GM12878 (cell line): ENCODE results near the gene KRT32. TPM values are rescaled to one million over a fixed set of nuclear protein-coding genes. Genes with fewer than 3 reads are reported as not detected.

Source experiments
- ATAC-seq: fragments of 200-7000 bp; cut with Tn5 transposase; 3 replicates; pipeline ENCODE4 v1.9.1; 2020; ENCODE audit warnings: mild to moderate bottlenecking, moderate library complexity
- BruUV-seq: library from RNA; stranded (reverse); fragments of 400-500 nt; replicated peaks from 2 replicates; lab custom pipeline; 2021; lab: Mats Ljungman, UMichigan
- CTCF ChIA-PET: fragments of 300-600 bp; sonication (Branson Sonifier 250); formaldehyde crosslinking; extraction: SDS; loops from one replicate; lab custom pipeline; 2021; ENCODE audit warnings: inconsistent platforms; lab: Yijun Ruan, JAX
- POLR2A ChIA-PET: fragments of 350-600 bp; formaldehyde crosslinking; extraction: SDS; loops from one replicate; lab custom pipeline; 2021; ENCODE audit warnings: inconsistent platforms; lab: Charles Lee
- RAD21 ChIA-PET: fragments of 300-600 bp; sonication (Branson Sonifier 250); formaldehyde crosslinking; loops from one replicate; lab custom pipeline; 2023; ENCODE audit warnings: antibody characterized with exemption; ENCODE audit not compliant: unreplicated experiment; lab: Charles Lee
- SMC1A ChIA-PET: fragments of 300-600 bp; sonication (Branson Sonifier 250); formaldehyde crosslinking; loops from one replicate; lab custom pipeline; 2023; ENCODE audit not compliant: unreplicated experiment, uncharacterized antibody; lab: Charles Lee
- DNase-seq: peaks from one replicate; pipeline ENCODE4 v3.0.0-alpha.2; 2011; ENCODE audit warnings: low read depth, low spot score
- FAIRE-seq: peaks from 3 replicates; lab custom pipeline; 2011; peaks lifted over from hg19 to GRCh38; lab: Jason Lieb, UNC
- H2AFZ ChIP-seq: 2 replicates; pipeline ENCODE4 v1.6.0; 2011; ENCODE audit warnings: low read depth, low read length, control low read depth; ENCODE audit not compliant: control insufficient read depth
- H3K27ac ChIP-seq: 2 replicates; pipeline ENCODE4 v1.5.1; 2011; ENCODE audit warnings: control low read depth; ENCODE audit not compliant: control insufficient read depth, insufficient read depth
- H3K27me3 ChIP-seq, 2 experiments: replicated peaks in 1 of 2; 2 replicates each; pipeline versions ENCODE4 v1.6.0 to v1.6.1; 2011; ENCODE audit warnings: low read length in 1 of 2; ENCODE audit not compliant: control insufficient read depth in 2 of 2, insufficient read depth in 2 of 2
- H3K36me3 ChIP-seq, 2 experiments: 2 replicates each; pipeline ENCODE4 v1.5.1; 2011; ENCODE audit warnings: low read length in 1 of 2; ENCODE audit not compliant: control insufficient read depth in 2 of 2, insufficient read depth in 2 of 2
- H3K4me1 ChIP-seq: 2 replicates; pipeline ENCODE4 v1.6.1; 2011; ENCODE audit warnings: mild to moderate bottlenecking, low read length, moderate library complexity, mixed read lengths; ENCODE audit not compliant: control insufficient read depth, insufficient read depth
- H3K4me2 ChIP-seq: 2 replicates; pipeline ENCODE4 v1.6.0; 2011; ENCODE audit warnings: control low read depth; ENCODE audit not compliant: control insufficient read depth, insufficient read depth
- H3K4me3 ChIP-seq: fragments of 200-600 bp; sonication (generic); 2 replicates; pipeline ENCODE4 v1.5.1; 2016
- H3K79me2 ChIP-seq: 2 replicates; pipeline ENCODE4 v1.6.0; 2011; ENCODE audit warnings: low read length; ENCODE audit not compliant: control insufficient read depth, insufficient read depth
- H3K9ac ChIP-seq: 2 replicates; pipeline ENCODE4 v1.8.0; 2011; ENCODE audit warnings: low read length, control low read depth, mixed read lengths; ENCODE audit not compliant: control insufficient read depth, insufficient read depth
- H3K9me3 ChIP-seq: replicated peaks from 3 replicates; pipeline ENCODE4 v1.5.1; 2011; ENCODE audit warnings: mild to moderate bottlenecking, low read length; ENCODE audit not compliant: control insufficient read depth, insufficient read depth
- H4K20me1 ChIP-seq: 2 replicates; pipeline ENCODE4 v1.6.0; 2011; ENCODE audit not compliant: control insufficient read depth, insufficient read depth
- JUNB ChIP-seq: IDR thresholded peaks from 2 replicates; pipeline ENCODE4 v1.6.1; 2016; ENCODE audit warnings: antibody characterized with exemption, mild to moderate bottlenecking
- MEF2B ChIP-seq: fragments of 450-650 bp; IDR thresholded peaks from 2 replicates; pipeline ENCODE4 v1.6.1; 2018; ENCODE audit warnings: mild to moderate bottlenecking, moderate library complexity; ENCODE audit not compliant: partially characterized antibody, poor library complexity, severe bottlenecking
- YBX1 ChIP-seq: fragments of 450-650 bp; IDR thresholded peaks from 2 replicates; pipeline ENCODE4 v1.6.1; 2016; ENCODE audit warnings: antibody characterized with exemption
- ZNF622 ChIP-seq: fragments of 450-650 bp; IDR thresholded peaks from 2 replicates; pipeline ENCODE4 v1.6.1; 2017; ENCODE audit warnings: mild to moderate bottlenecking, inconsistent platforms
- WGBS: methylation state at CpG from one replicate; pipeline ENCODE4 v1.1.6; 2016; ENCODE audit warnings: low lambda C conversion rate; ENCODE audit not compliant: insufficient replicate concordance, insufficient coverage; ENCODE audit errors: missing lambda C conversion rate; 5-methylcytosine and 5-hydroxymethylcytosine counted together
- in situ Hi-C: fragments of 300-500 bp; cut with MboI; formaldehyde crosslinking; loops from 9 replicates; pipeline ENCODE4 v1.14.3; 2018; ENCODE audit warnings: mixed read lengths
- intact Hi-C: fragments of 100-400 bp; cut with micrococcal nuclease; formaldehyde crosslinking; loops from one replicate; pipeline ENCODE4 v1.14.2; 2022; ENCODE audit not compliant: unreplicated experiment
- polyA plus RNA-seq, 11 experiments: library from polyadenylated mRNA; depleted of rRNA in 4 of 11; unstranded in 6 of 11; stranded (reverse) in 5 of 11; fragments of >200 nt; fragmentation: Nextera tagmentation in 4 of 11; fragmentation: Illumina TruSeq in 1 of 11; extraction: Ambion mirVana in 4 of 11; extraction: Trizol in 1 of 11; gene quantifications; 1 replicate in 1 of 11; 2 replicates in 10 of 11; pipeline versions ENCODE4 v1.2.1 to v1.2.3, GENCODE V29; 2011 to 2016; ENCODE audit warnings: inconsistent platforms in 2 of 11, missing spikeins in 2 of 11, low read depth in 1 of 11
- total RNA-seq, 4 experiments: library from RNA; depleted of rRNA in 3 of 4; stranded (reverse); fragments of >200 nt in 3 of 4; fragmentation: Illumina TruSeq in 1 of 4; extraction: Trizol in 1 of 4; gene quantifications; 2 replicates each; pipeline versions ENCODE4 v1.2.1 to v1.2.3, GENCODE V29; 2013 to 2021
- TF ChIP-seq, protein P1 (sequence below): IDR thresholded peaks from 2 replicates; pipeline ENCODE4 v1.6.1; 2011; ENCODE audit warnings: low read depth, mild to moderate bottlenecking, low read length, moderate library complexity, borderline replicate concordance; ENCODE audit errors: extremely low read depth
- TF ChIP-seq, protein P2 (sequence below): fragments of 450-650 bp; conservative IDR thresholded peaks from 2 replicates; pipeline ENCODE4 v1.6.1; 2017; ENCODE audit warnings: mild to moderate bottlenecking, moderate library complexity
- TF ChIP-seq, protein P3 (sequence below): fragments of 450-650 bp; IDR thresholded peaks from 2 replicates; pipeline ENCODE4 v1.6.1; 2018; ENCODE audit warnings: mild to moderate bottlenecking, low read depth, moderate library complexity; ENCODE audit not compliant: partially characterized antibody
- TF ChIP-seq, protein P4 (sequence below): IDR thresholded peaks from 2 replicates; pipeline ENCODE4 v1.6.1; 2012; ENCODE audit warnings: low read depth, low read length, improper control_type of control experiment

The KRT32 gene
- total and polyA plus RNA-seq, 10 of the 15 experiments (the other 5 are each of a cell fraction or from before 2014, with no cell fraction given) = not detected

DNA sequence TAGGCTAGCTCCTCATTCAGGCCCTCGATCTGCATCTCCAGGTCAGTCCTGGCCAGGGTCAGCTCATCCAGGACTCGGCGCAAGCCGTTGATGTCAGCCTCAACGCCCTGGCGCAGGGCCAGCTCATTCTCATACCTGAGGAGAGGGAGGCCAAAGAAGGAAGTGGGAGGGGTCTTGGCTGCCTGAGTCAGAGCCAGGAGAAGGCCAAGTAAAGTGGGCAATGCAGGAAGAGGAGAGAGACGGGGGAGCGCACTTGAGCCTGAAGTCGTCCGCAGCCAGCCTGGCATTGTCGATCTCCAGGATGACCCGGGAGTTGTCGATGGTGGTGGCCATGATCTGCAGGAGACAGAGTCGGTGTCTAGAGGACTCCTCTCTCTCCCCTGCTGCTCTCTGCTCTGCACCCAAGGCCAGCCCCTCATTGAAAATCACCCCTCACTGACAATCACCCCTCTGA is 49.7 kb upstream of the KRT32 start:
- ATAC-seq (no peak), DNase-seq (no peak)
- ChIA-PET RAD21 (no interaction called here), POLR2A (interaction anchor here (0.5 kb wide), 1 partner anchor 9 kb away, joined by 3 read pairs; no protein-coding TSS in a partner anchor), SMC1A (no interaction called here)
- no peaks in the 10 kb centered on the region for H3K9me3 ChIP-seq
- TF ChIP-seq, protein P1, sequence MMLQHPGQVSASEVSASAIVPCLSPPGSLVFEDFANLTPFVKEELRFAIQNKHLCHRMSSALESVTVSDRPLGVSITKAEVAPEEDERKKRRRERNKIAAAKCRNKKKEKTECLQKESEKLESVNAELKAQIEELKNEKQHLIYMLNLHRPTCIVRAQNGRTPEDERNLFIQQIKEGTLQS = no peak
- TF ChIP-seq, all 136 proteins: peak for 0
- no peaks in the 10 kb centered on the region for H3K4me1 ChIP-seq
- H3K27me3 ChIP-seq = no peaks in the 10 kb centered on the region; a peak in 2 of 4 replicates
- intact Hi-C loops = no loop called here
- FAIRE-seq = no peak
- H3K79me2 ChIP-seq = no peaks in the 10 kb centered on the region
- no peak overlapping the region for H2AFZ ChIP-seq
- no peak overlapping the region for H3K4me3 ChIP-seq
- CTCF ChIA-PET = interaction anchor here (1.5 kb wide), 1 partner anchor 32 kb away, joined by 4 read pairs; no protein-coding TSS in a partner anchor
- no TSS peak for BruUV-seq
- no peak overlapping the region for H3K4me2 ChIP-seq
- no peak overlapping the region for H3K9ac ChIP-seq
- H3K36me3 ChIP-seq = no peaks in the 10 kb centered on the region
- no peak overlapping the region for H3K27ac ChIP-seq
- WGBS = 63% methylated on average over 14 of the region's 14 CpGs
- H4K20me1 ChIP-seq = no peaks in the 10 kb centered on the region
- in situ Hi-C loops = no loop called here

DNA sequence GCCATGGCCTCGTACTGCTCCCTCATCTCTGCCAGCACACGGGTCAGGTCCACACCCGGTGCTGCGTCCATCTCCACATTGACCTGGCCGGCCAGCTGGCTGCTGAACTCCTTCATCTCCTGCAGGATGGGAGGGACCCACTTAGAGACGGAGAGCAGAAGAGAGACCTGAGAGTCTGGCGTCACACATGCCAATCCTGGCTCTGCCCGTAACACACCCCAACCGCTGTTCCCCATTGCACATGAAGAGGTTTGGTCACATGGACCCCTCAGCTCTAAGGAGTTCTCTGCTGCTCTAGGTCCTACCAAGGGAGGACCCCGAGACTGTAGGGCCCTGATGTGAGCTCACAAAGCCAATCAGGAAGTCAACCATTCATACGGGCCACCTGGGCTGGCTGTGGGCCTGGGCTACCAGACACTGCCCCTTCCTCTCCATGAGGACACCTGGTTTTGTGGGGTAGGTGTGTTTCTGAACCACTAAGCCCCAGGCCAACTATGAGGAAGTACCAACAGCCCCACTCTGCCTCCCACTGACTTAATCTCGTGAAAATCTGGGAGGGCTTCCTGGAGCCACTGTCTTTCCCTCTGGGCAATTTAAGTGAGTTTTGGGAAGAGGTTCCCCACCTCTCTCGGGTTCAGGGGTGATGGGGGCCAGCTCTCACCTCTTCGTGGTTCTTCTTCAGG is 49.1 kb upstream of the KRT32 start:
- Histone ChIP-seq H3K79me2 (no peaks in the 10 kb centered on the region), H2AFZ (no peak overlapping the region), H3K4me3 (no peak overlapping the region), H3K27ac (no peak overlapping the region), H3K4me2 (no peak overlapping the region), H4K20me1 (no peaks in the 10 kb centered on the region), H3K9ac (no peak overlapping the region), H3K36me3 (no peaks in the 10 kb centered on the region), H3K27me3 (no peaks in the 10 kb centered on the region; a peak in 2 of 4 replicates), H3K9me3 (no peaks in the 10 kb centered on the region), H3K4me1 (no peaks in the 10 kb centered on the region)
- BruUV-seq = no TSS peak
- in situ Hi-C loops = no loop called here
- intact Hi-C loops = no loop called here
- ChIA-PET POLR2A (interaction anchor here (0.5 kb wide), 1 partner anchor 10 kb away, joined by 3 read pairs; no protein-coding TSS in a partner anchor), RAD21 (no interaction called here), SMC1A (no interaction called here), CTCF (interaction anchor here (1.5 kb wide), 1 partner anchor 33 kb away, joined by 4 read pairs; no protein-coding TSS in a partner anchor)
- ATAC-seq = no peak
- no peak for DNase-seq
- WGBS = 30% methylated on average over 13 of the region's 14 CpGs
- FAIRE-seq = no peak
- TF ChIP-seq MEF2B (no peak), YBX1 (no peak), JUNB (no peak), ZNF622 (no peak)
- TF ChIP-seq, protein P2, sequence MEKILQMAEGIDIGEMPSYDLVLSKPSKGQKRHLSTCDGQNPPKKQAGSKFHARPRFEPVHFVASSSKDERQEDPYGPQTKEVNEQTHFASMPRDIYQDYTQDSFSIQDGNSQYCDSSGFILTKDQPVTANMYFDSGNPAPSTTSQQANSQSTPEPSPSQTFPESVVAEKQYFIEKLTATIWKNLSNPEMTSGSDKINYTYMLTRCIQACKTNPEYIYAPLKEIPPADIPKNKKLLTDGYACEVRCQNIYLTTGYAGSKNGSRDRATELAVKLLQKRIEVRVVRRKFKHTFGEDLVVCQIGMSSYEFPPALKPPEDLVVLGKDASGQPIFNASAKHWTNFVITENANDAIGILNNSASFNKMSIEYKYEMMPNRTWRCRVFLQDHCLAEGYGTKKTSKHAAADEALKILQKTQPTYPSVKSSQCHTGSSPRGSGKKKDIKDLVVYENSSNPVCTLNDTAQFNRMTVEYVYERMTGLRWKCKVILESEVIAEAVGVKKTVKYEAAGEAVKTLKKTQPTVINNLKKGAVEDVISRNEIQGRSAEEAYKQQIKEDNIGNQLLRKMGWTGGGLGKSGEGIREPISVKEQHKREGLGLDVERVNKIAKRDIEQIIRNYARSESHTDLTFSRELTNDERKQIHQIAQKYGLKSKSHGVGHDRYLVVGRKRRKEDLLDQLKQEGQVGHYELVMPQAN = no peak
- TF ChIP-seq, protein P3, sequence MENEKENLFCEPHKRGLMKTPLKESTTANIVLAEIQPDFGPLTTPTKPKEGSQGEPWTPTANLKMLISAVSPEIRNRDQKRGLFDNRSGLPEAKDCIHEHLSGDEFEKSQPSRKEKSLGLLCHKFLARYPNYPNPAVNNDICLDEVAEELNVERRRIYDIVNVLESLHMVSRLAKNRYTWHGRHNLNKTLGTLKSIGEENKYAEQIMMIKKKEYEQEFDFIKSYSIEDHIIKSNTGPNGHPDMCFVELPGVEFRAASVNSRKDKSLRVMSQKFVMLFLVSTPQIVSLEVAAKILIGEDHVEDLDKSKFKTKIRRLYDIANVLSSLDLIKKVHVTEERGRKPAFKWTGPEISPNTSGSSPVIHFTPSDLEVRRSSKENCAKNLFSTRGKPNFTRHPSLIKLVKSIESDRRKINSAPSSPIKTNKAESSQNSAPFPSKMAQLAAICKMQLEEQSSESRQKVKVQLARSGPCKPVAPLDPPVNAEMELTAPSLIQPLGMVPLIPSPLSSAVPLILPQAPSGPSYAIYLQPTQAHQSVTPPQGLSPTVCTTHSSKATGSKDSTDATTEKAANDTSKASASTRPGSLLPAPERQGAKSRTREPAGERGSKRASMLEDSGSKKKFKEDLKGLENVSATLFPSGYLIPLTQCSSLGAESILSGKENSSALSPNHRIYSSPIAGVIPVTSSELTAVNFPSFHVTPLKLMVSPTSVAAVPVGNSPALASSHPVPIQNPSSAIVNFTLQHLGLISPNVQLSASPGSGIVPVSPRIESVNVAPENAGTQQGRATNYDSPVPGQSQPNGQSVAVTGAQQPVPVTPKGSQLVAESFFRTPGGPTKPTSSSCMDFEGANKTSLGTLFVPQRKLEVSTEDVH = no peak
- TF ChIP-seq, protein P4, sequence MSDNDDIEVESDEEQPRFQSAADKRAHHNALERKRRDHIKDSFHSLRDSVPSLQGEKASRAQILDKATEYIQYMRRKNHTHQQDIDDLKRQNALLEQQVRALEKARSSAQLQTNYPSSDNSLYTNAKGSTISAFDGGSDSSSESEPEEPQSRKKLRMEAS = no peak
